Measurements from ENCODE around the gene HOXC9.

The HOXC9 gene

GRCh38 chr12:53988541-53989226, 11.3 kb upstream of the HOXC9 start:
- no peak for DNase-seq

- DNase-seq: peak in 1 of 2 experiments; percentile 48
These were observed 10.5 kb upstream of the HOXC9 start for GRCh38 chr12:53989227-53990113.

GRCh38 chr12:53990311-53991076, 9.5 kb upstream of the HOXC9 start:
- DNase-seq: no peak

GRCh38 chr12:53991077-53991460, 8.9 kb upstream of the HOXC9 start:
- no peak for DNase-seq

- DNase-seq: no peak
These were observed 7.5 kb upstream of the HOXC9 start for GRCh38 chr12:53992377-53992889.

GRCh38 chr12:53993162-53994008, 6.6 kb upstream of the HOXC9 start:
- no peak for DNase-seq

- DNase-seq: no peak
These were observed 6.0 kb upstream of the HOXC9 start for GRCh38 chr12:53994009-53994263.

GRCh38 chr12:53994264-53995001, 5.5 kb upstream of the HOXC9 start:
- no peak for DNase-seq

GRCh38 chr12:53995002-53995377, 5.0 kb upstream of the HOXC9 start:
- DNase-seq: no peak

- DNase-seq: no peak
These were observed 4.4 kb upstream of the HOXC9 start for GRCh38 chr12:53995378-53996239.

- DNase-seq: no peak
These were observed 3.4 kb upstream of the HOXC9 start for GRCh38 chr12:53996240-53997203.

- DNase-seq: no peak
These were observed 2.5 kb upstream of the HOXC9 start for GRCh38 chr12:53997204-53998109.

GRCh38 chr12:53998110-53998899, 1.7 kb upstream of the HOXC9 start:
- DNase-seq: no peak

- DNase-seq: no peak
These were observed 1.1 kb upstream of the HOXC9 start for GRCh38 chr12:53998900-53999236.

GRCh38 chr12:53999559-54000115, 324 bp upstream of the HOXC9 start:
- no peak for DNase-seq

GRCh38 chr12:54001283-54002187, 1.6 kb downstream of the HOXC9 start:
- DNase-seq: no peak

Measured in SHP77 (cell line).